Naive thymus-derived CD4-positive, alpha-beta T cell (primary cell): Measurements from ENCODE around the gene LDLRAD4. TPM values are rescaled to one million over a fixed set of nuclear protein-coding genes. Genes with fewer than 3 reads are reported as not detected.

Experiments
- ATAC-seq: fragments of 150-1000 bp; cut with Tn5 transposase; 2 replicates; pipeline ENCODE4 v1.10.0; 2021; ENCODE audit warnings: mild to moderate bottlenecking, moderate library complexity
- CTCF ChIA-PET: fragments of 350-600 bp; sonication (Branson Sonifier 250); formaldehyde crosslinking; loops from one replicate; lab custom pipeline; 2021; ENCODE audit warnings: antibody characterized with exemption; lab: Charles Lee
- POLR2A ChIA-PET: fragments of 350-600 bp; sonication (Branson Sonifier 250); formaldehyde crosslinking; loops from one replicate; lab custom pipeline; 2021; ENCODE audit warnings: antibody characterized with exemption, inconsistent platforms; lab: Charles Lee
- DNase-seq, 9 donors: peaks; one replicate each; pipeline versions ENCODE4 v3.0.0 to v3.0.0-alpha.2; 2020 to 2022; ENCODE audit warnings: mixed read lengths in 1 of 9
- H3K27ac ChIP-seq: one replicate; pipeline ENCODE4 v1.7.0; 2013; ENCODE audit warnings: mild to moderate bottlenecking, low read depth, low read length, moderate library complexity
- H3K27me3 ChIP-seq, 2 donors: one replicate each; pipeline ENCODE4 v1.7.0; 2013; ENCODE audit warnings: low read length in 2 of 2, mild to moderate bottlenecking in 2 of 2, moderate library complexity in 2 of 2; ENCODE audit not compliant: control insufficient read depth in 2 of 2, insufficient read depth in 2 of 2
- H3K36me3 ChIP-seq, 3 experiments: 1 replicate in 2 of 3; 2 replicates in 1 of 3; pipeline ENCODE4 v1.7.0; 2013; ENCODE audit warnings: low read length in 3 of 3, mild to moderate bottlenecking in 3 of 3, moderate library complexity in 1 of 3; ENCODE audit not compliant: insufficient read depth in 3 of 3, control insufficient read depth in 2 of 3
- H3K4me1 ChIP-seq, 2 donors: one replicate each; pipeline ENCODE4 v1.7.0; 2013; ENCODE audit warnings: low read length in 2 of 2, mild to moderate bottlenecking in 2 of 2, moderate library complexity in 1 of 2; ENCODE audit not compliant: control insufficient read depth in 2 of 2, insufficient read depth in 2 of 2
- H3K4me3 ChIP-seq: 2 replicates; pipeline ENCODE4 v1.7.0; 2013; ENCODE audit warnings: mild to moderate bottlenecking, low read length
- H3K9me3 ChIP-seq, 3 experiments: 1 replicate in 2 of 3; 2 replicates in 1 of 3; pipeline ENCODE4 v1.7.0; 2013; ENCODE audit warnings: low read length in 3 of 3; ENCODE audit not compliant: control insufficient read depth in 2 of 3
- H3K27ac Mint-ChIP-seq, 9 donors: one replicate each; pipeline ENCODE4 v1.8.0; 2020 to 2022; ENCODE audit warnings: mixed read lengths in 9 of 9, mild to moderate bottlenecking in 8 of 9, moderate library complexity in 5 of 9, inconsistent platforms in 2 of 9
- H3K27me3 Mint-ChIP-seq, 5 donors: one replicate each; pipeline ENCODE4 v1.8.0; 2021 to 2022; ENCODE audit warnings: mixed read lengths in 5 of 5, mild to moderate bottlenecking in 1 of 5
- H3K36me3 Mint-ChIP-seq, 5 donors: one replicate each; pipeline ENCODE4 v1.8.0; 2020 to 2022; ENCODE audit warnings: mixed read lengths in 5 of 5, mild to moderate bottlenecking in 3 of 5, inconsistent platforms in 1 of 5
- H3K4me1 Mint-ChIP-seq, 7 donors: one replicate each; pipeline ENCODE4 v1.8.0; 2020 to 2022; ENCODE audit warnings: mixed read lengths in 7 of 7, mild to moderate bottlenecking in 3 of 7, inconsistent platforms in 1 of 7
- H3K4me3 Mint-ChIP-seq, 10 donors: one replicate each; pipeline ENCODE4 v1.8.0; 2020 to 2022; ENCODE audit warnings: mild to moderate bottlenecking in 10 of 10, mixed read lengths in 10 of 10, moderate library complexity in 6 of 10, inconsistent platforms in 2 of 10
- H3K9me3 Mint-ChIP-seq, 11 donors: one replicate each; pipeline ENCODE4 v1.8.0; 2020 to 2022; ENCODE audit warnings: mixed read lengths in 11 of 11, mild to moderate bottlenecking in 4 of 11, inconsistent platforms in 1 of 11, moderate library complexity in 1 of 11
- intact Hi-C, 2 donors: fragments of 100-400 bp; cut with micrococcal nuclease; formaldehyde crosslinking; loops; one replicate each; pipeline ENCODE4 v1.15.1; 2023
- microRNA-seq: library from miRNA; unstranded; fragments of <30 nt; microRNA quantifications from one replicate; pipeline ENCODE4 v1.2.0, GENCODE V29; 2022; ENCODE audit warnings: borderline microRNAs expressed
- polyA plus RNA-seq, 2 donors: library from polyadenylated mRNA; unstranded; fragments of 300-500 nt; fragmentation: Illumina TruSeq; gene quantifications; one replicate each; pipeline ENCODE4 v1.2.3, GENCODE V29; 2021
- total RNA-seq, 6 experiments: library from RNA in 5 of 6; stranded (reverse) in 5 of 6; gene quantifications; 1 replicate in 5 of 6; 2 replicates in 1 of 6; pipeline ENCODE4 v1.2.3 and lab custom pipeline; 2021 to 2026

Gene LDLRAD4
- total and polyA plus RNA-seq, 7 experiments from 2014 or later, result 13.0 to 84.3 (median 53.7) TPM

DNA sequence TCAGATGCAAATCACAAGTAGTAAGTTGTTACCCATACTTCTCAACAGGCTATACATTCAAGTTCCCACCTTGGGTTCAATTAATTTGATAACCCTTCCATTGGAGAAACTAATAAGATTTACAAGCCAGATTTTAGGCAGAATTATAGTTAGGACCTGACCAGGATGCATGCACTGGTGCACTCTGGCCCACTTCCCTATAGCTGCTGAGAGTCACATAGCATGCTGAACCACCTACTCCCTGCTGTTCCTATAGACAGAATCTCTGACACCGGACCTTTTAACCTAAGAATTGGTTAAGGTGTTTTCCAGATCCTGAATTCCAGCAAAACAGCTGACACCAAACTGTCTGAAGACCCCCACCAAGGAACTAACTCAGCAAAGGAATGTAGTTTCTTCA, 481.6 kb downstream of the LDLRAD4 start:
- Mint-ChIP-seq H3K4me3 (no peak overlapping the region), H3K9me3 (peaks cover 3 to 88% (median 31%) of the 10 kb centered on the region in 11 donors), H3K27me3 (no peaks in the 10 kb centered on the region), H3K4me1 (peaks cover 3 to 15% (median 9%) of the 10 kb centered on the region in 7 donors), H3K27ac (no peak overlapping the region), H3K36me3 (peaks cover 18 to 60% (median 50%) of the 10 kb centered on the region in 5 donors)
- Histone ChIP-seq H3K36me3 (no peaks in the 10 kb centered on the region), H3K27me3 (no peaks in the 10 kb centered on the region), H3K4me1 (no peaks in the 10 kb centered on the region), H3K9me3 (peaks cover 0 to 19% (median 6%) of the 10 kb centered on the region in 3 experiments), H3K4me3 (no peak overlapping the region), H3K27ac (no peak overlapping the region)
- POLR2A ChIA-PET, result no interaction called here
- CTCF ChIA-PET, result no interaction called here
- DNase-seq (no peak), ATAC-seq (no peak)
- intact Hi-C loops, result no loop called here

Small RNA genes lying within 50 kb of the gene (microRNA-seq; reads per million reads assigned to microRNA genes)
- gene MIR4526, result not detected
- not detected for gene MIR5190

Other genes with a start within 250 kb of the LDLRAD4 start
- gene CEP192, start 227.4 kb upstream of the LDLRAD4 start, total RNA-seq, result 10 to 100 TPM; 30.9 to 45.0 (median 39.7) TPM
- gene CEP192, start 227.4 kb upstream of the LDLRAD4 start, polyA plus RNA-seq, result 1 to 10 TPM; 5.6 to 9.1 TPM